NCI-H2029 treated with DMSO at 0.1 percent for 48 hours (cell line): Measurements from ENCODE around the gene SLC10A1.

Experiments
- DNase-seq: peaks from one replicate; lab custom pipeline; 2025; lab: John Stamatoyannopoulos, UW

SLC10A1 gene

DNA sequence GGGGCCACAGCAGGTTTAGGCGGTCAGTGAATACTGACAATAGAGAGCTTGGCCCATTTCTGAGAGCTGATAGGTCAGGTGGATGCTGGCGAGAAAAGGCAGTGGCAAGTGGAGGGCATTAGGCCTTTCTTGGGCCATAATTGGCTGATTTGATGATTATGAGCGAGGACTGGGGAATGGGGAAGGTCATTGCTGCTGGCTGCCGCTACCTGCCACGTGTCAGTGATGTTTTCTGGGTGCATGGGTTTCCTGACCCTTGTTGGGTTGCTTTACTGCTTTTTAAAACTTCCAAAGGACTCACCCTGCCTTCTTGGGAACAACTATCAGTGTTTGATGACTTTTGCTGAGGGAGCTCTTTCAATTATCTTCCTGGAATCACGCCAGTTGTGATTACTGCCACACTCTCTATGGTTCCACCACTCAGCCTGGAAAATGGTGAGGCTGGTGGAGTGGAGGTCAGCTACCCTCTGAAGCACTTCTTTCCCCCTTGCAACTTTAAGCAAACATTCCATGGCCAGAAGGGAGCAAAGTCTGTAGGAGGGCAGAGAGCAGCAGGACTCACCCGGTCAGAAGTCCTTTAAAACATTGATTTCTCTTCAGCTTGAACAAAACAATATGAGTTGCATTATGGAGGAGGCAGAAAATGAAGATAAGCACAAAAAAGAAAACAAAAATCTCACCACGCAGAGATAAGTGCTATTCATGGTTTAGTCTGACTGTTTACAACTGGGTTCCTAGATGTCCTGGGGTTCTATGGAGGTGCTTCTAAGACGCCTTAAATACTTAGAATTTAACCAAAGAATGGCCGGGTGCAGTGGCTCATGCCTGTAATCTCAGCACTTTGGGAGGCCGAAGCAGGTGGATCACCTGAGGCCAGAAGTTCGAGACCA lies 12.1 kb upstream of the SLC10A1 start:
- no peak for DNase-seq

- DNase-seq: no peak
These were observed 10.2 kb upstream of the SLC10A1 start for GRCh38 chr14:69807192-69807591.

DNA sequence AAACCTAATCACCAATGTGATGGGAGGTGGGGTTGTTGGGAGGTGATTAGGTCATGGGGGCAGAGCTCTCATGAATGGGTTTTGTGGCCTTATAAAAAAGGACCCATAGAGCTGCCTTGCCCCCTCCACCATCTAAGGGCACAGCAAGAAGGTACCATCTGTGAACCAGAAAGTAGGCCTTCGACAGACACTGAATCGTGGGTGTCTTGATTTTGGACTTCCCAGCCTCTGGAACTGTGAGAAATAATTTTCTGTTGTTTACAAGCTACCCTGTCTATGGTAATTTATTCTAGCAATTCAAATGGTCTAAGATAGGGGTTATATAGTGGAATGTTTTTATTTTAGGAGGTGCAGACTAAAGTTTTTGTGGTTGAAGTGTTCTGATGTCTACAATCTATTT lies 7.9 kb upstream of the SLC10A1 start:
- no peak for DNase-seq

DNA sequence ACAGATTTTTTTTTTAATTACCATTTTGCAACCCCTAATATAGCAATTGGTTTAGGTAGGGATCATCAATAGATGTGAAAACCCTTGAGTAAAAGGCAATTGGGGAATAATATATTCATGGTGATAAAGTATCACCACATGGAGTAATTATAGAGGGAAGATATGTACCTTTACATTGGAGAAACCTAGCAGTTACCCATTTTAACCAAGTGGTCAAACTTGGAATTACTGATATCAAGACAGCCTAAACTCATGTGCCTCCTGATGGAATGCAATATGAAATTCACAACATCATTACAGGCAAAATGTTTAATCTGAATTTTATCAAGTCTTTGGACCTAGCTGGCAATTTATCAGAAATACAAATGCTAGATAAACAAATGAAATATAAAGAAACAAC lies 6.7 kb upstream of the SLC10A1 start:
- no peak for DNase-seq

GRCh38 chr14:69798339-69798735 lies 1.3 kb upstream of the SLC10A1 start:
- DNase-seq: no peak

DNA sequence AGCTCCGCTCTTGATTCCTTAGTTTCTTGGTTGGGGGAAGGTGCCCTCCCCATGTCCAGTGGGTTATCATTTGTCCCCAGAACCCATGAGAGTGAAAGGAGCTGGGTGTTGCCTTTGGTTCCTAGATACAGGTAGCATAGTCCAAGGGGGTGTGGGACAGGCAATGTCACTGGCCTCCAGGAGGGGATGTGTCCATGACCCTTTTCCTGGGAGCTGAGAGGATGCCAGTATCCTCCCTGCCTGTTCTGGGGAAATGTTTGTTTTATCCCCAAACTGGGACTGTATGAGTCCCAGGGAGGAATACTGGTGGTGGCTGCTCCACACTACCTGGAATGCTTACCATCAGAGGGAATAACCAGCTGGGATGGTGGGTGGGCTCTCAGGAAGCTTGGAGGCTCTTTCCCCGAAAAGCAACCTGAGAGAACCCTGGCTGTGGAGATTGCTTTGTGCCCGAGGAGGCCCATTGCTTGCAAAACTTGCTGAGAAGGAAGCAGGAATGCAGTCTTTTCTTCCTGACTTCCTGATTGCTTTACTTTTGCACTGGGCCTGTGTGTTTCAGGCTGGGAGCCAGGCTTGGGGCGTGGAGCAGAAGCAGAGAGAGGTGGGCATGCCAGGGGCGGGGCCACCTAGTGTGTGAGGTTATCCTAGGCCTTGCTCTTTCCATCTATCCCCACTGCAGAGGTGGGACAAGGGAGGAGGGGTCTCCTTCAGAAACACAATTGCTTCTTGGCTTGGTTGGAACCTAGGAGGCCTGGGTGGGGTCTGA lies 715 bp upstream of the SLC10A1 start:
- no peak for DNase-seq

GRCh38 chr14:69795691-69796090 lies 1.4 kb downstream of the SLC10A1 start:
- no peak for DNase-seq

DNA sequence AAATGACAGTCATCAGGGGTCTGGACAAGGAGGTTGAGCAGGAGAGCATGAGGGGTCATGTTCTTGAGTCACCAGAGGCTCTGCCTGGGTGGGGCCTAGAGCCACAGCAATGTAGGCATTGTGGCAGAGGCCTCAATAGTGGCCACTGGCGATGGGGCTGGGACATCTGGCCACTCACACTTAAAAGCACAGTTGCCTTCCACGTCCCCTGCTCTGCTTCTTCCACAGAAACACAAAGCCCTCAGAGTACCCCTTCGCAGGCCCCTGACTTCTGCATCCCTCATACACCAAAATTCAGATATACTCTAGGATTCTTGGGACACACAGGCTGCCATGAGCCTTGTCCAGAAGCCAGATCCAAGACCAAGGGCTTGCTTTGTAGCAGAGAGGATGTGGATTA lies 2.2 kb downstream of the SLC10A1 start:
- no peak for DNase-seq

- no peak for DNase-seq
These were observed 4.1 kb downstream of the SLC10A1 start for GRCh38 chr14:69792887-69793421.

GRCh38 chr14:69789118-69789640 lies 7.9 kb downstream of the SLC10A1 start:
- no peak for DNase-seq

DNA sequence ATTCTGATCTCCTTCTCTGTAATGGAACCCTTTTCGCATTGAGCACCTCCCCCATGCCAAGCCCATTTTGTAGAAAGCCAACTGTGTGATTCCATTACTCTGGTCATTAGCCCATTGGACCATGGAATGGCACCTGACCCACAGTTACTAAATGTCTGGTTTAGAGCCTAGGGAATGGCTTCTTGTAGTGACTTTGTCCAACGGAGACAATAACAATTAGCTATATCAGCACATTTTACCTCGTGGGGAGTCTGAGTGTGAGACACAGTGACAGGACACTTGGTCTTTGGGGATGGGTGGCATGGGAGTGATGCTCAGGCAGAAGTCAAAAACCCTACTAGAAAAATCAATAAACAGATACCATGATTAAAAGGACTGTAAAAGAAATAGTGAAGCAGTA lies 10.4 kb downstream of the SLC10A1 start:
- no peak for DNase-seq

GRCh38 chr14:69784942-69785341 lies 12.1 kb downstream of the SLC10A1 start:
- no peak for DNase-seq

DNA sequence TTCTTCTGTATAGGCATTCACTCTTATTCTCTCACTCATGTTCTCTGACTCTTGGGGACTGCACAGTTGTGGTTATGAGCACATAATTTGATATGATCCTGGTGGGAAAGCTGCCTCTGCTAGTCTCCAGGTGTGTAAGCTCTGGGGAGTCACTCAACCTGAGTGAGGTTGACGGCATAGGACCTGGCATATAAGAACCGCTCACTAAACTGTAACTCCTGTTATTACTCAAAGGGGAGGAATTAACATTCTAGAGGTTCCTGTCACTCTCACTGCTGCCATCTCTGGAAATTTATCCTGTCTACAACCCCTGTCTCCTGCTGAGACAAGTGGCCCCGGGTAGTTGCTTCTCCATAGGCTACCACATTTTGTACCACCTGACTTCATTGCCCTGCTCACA lies 16.1 kb downstream of the SLC10A1 start:
- no peak for DNase-seq

GRCh38 chr14:69780092-69780491 lies 16.9 kb downstream of the SLC10A1 start:
- DNase-seq: no peak

DNA sequence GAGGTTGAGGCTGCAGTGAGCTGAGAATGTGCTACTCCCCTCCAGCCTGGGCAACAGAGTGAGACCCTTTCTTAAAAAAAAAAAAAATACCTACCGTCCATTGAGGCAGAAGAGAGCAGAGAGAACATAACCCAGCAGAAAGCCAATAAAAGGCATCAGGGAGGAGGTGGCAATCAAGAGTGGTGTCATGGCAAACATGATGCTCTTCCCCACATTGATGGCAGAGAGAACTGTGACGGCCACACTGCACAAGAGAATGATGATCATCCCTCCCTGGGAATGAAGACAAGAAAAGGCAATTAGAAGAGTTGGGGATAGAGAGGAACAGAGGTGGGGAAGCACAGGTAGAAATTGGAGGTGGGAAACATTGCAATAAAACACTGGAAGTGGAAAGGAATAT lies 18.0 kb downstream of the SLC10A1 start:
- no peak for DNase-seq

GRCh38 chr14:69776875-69777453 lies 20.1 kb downstream of the SLC10A1 start:
- no peak for DNase-seq

GRCh38 chr14:69775012-69775411 lies 22.0 kb downstream of the SLC10A1 start:
- no peak for DNase-seq

- DNase-seq: no peak
These were observed 23.3 kb downstream of the SLC10A1 start for GRCh38 chr14:69773571-69774276.

GRCh38 chr14:69772082-69773017 lies 24.7 kb downstream of the SLC10A1 start:
- DNase-seq: no peak

GRCh38 chr14:69771136-69771535 lies 25.9 kb downstream of the SLC10A1 start:
- no peak for DNase-seq

DNA sequence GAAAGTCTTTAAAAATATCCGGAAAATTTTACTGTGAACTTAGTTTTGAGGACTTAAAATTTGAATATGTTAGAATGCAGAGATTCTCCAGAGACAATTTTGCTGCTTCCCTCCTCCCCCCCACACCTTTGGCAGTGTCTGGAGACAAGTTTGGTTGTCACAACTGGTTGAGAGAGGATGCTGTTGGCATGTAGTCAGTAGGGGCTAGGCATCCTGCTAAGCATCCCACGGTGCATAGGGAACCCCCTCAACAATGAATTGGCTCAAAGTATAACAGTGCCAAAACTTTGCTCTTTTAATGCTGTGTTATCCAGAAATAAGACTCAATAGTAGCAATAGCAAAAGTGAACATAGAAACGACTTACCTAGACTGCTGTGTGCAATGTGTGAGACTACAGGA lies 26.5 kb downstream of the SLC10A1 start:
- no peak for DNase-seq
